Breast epithelium (tissue), 3 donors: ENCODE measurements around the gene FBXO2.

Experiments used
- POLR2A ChIP-seq: fragments of 450-650 bp; IDR thresholded peaks from one replicate; pipeline ENCODE4 v1.6.1; 2016; ENCODE audit warnings: antibody characterized with exemption, mild to moderate bottlenecking, moderate library complexity
- POLR2AphosphoS5 ChIP-seq, 3 donors: sonication (generic); formaldehyde crosslinking; IDR thresholded peaks; one replicate each; pipeline ENCODE4 v1.6.1; 2017; ENCODE audit warnings: antibody characterized with exemption in 3 of 3
- TF ChIP-seq, protein P1 (sequence below), 3 donors: fragments of 450-650 bp; IDR thresholded peaks; one replicate each; pipeline ENCODE4 v1.5.1; 2016 to 2017; ENCODE audit warnings: antibody characterized with exemption in 3 of 3, mild to moderate bottlenecking in 3 of 3, moderate library complexity in 3 of 3

DNA sequence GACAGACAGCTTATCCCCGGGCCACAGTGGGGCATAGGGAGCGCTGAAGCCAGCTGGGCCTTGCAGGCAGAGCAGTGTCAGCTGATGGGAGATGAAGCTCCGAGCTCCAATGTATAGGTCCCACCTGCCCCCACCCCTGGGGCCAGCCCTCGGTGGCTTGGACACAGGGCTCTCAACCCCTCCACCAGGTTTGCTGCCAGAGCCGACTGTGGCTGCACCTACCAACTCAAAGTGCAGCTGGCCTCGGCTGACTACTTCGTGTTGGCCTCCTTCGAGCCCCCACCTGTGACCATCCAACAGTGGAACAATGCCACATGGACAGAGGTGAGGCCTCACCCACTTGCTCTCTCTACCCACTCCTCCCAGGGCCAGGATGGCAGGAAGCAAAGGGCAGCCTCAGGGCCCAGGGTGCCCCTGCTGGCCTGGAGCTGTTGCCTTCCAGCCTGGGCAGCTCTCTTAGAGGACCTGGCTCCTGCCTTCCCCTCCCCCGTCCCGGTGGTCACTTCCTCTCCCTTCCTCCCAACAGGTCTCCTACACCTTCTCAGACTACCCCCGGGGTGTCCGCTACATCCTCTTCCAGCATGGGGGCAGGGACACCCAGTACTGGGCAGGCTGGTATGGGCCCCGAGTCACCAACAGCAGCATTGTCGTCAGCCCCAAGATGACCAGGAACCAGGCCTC is 19.0 kb upstream of the FBXO2 start:
- TF ChIP-seq POLR2A (no peak), POLR2AphosphoS5 (IDR thresholded peaks at IDR 0.05) (no peak)
- TF ChIP-seq, protein P1, sequence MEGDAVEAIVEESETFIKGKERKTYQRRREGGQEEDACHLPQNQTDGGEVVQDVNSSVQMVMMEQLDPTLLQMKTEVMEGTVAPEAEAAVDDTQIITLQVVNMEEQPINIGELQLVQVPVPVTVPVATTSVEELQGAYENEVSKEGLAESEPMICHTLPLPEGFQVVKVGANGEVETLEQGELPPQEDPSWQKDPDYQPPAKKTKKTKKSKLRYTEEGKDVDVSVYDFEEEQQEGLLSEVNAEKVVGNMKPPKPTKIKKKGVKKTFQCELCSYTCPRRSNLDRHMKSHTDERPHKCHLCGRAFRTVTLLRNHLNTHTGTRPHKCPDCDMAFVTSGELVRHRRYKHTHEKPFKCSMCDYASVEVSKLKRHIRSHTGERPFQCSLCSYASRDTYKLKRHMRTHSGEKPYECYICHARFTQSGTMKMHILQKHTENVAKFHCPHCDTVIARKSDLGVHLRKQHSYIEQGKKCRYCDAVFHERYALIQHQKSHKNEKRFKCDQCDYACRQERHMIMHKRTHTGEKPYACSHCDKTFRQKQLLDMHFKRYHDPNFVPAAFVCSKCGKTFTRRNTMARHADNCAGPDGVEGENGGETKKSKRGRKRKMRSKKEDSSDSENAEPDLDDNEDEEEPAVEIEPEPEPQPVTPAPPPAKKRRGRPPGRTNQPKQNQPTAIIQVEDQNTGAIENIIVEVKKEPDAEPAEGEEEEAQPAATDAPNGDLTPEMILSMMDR (IDR thresholded peaks at IDR 0.05): no peak
